ENCODE data around the gene RAB40C. TPM values are rescaled to one million over a fixed set of nuclear protein-coding genes. Genes with fewer than 3 reads are reported as not detected.

RAB40C gene
- total and polyA plus RNA-seq, 9 of the 15 experiments (the other 6 are each of a cell fraction or from before 2014, with no cell fraction given), result 0.17 to 23.4 (median 8.7) TPM

- no peak for TF ChIP-seq E2F5 (CRISPR knock-in tag; IDR thresholded peaks at IDR 0.05)
- no peak; the same call in 1 of the 2 replicates for TF ChIP-seq MBD2 (IDR thresholded peaks at IDR 0.05; ENCODE audit: borderline replicate concordance, low read depth)
- no peak for TF ChIP-seq ZNF253 (CRISPR knock-in tag; conservative IDR thresholded peaks at IDR 0.05)
- no peak for TF ChIP-seq ZNF695 (CRISPR knock-in tag; IDR thresholded peaks at IDR 0.05)
- no peak for TF ChIP-seq KAT2B (IDR thresholded peaks at IDR 0.05; ENCODE audit: low read depth, low read length)
- no peak for TF ChIP-seq SMARCC2 (IDR thresholded peaks at IDR 0.05; ENCODE audit: low read depth)
- TF ChIP-seq NR2F6 (CRISPR knock-in tag; IDR thresholded peaks at IDR 0.05), result no peak
- no peak for TF ChIP-seq RBM15 (IDR thresholded peaks at IDR 0.05; ENCODE audit: insufficient read depth, low read length)
- no peak for TF ChIP-seq HNRNPH1 (optimal IDR thresholded peaks at IDR 0.05; ENCODE audit: low read depth, low read length)
- TF ChIP-seq HNRNPL (IDR thresholded peaks at IDR 0.05; ENCODE audit: low read depth, low read length), result peak; percentile 93
- no peak for TF ChIP-seq KLF10 (CRISPR knock-in tag; IDR thresholded peaks at IDR 0.05)
- no peak for TF ChIP-seq HEY1 (CRISPR knock-in tag; IDR thresholded peaks at IDR 0.05; ENCODE audit: borderline replicate concordance)
- no peak for TF ChIP-seq RBM39 (optimal IDR thresholded peaks at IDR 0.05; ENCODE audit: low read depth, low read length)
- TF ChIP-seq U2AF1 (optimal IDR thresholded peaks at IDR 0.05; ENCODE audit: low read depth, low read length), result peak; percentile 27
- TF ChIP-seq TCF15 (CRISPR knock-in tag; IDR thresholded peaks at IDR 0.05), result no peak
- peak; percentile 92 for TF ChIP-seq ZFP91 (CRISPR knock-in tag; IDR thresholded peaks at IDR 0.05)
- no peak for TF ChIP-seq ELK1 (CRISPR knock-in tag; IDR thresholded peaks at IDR 0.05)
- TF ChIP-seq CHAMP1 (IDR thresholded peaks at IDR 0.05), result no peak
- no peak for TF ChIP-seq MAFG (tag; conservative IDR thresholded peaks at IDR 0.05)
- TF ChIP-seq RAD51 (IDR thresholded peaks at IDR 0.05; ENCODE audit: borderline replicate concordance, low read depth), result no peak
- TF ChIP-seq ILK (tag; IDR thresholded peaks at IDR 0.05; ENCODE audit: borderline replicate concordance, low read depth), result no peak
- no peak for TF ChIP-seq PTTG1 (tag; IDR thresholded peaks at IDR 0.05; ENCODE audit: low read depth)
Measured at GRCh38 chr16:641326-642188, 51.7 kb downstream of the RAB40C start, which contains the start of gene MCRIP2 (continued).
